Left renal cortex interstitium (tissue), 4 donors: ENCODE data around the gene MUC15. TPM values are rescaled to one million over a fixed set of nuclear protein-coding genes. Genes with fewer than 3 reads are reported as not detected.

ENCODE experiments used
- polyA plus RNA-seq, 4 donors: library from polyadenylated mRNA; unstranded; fragments of 120-200 nt; gene quantifications; one replicate each; pipeline ENCODE4 v1.2.1, GENCODE V29; 2013; ENCODE audit not compliant: insufficient read length in 4 of 4

The MUC15 gene
- polyA plus RNA-seq, 4 donors: 2.4 to 5.7 (median 2.9) TPM

Other genes starting within 250 kb of the MUC15 start
- gene ANO3, start 240.1 kb downstream of the MUC15 start, polyA plus RNA-seq: 1 to 10 TPM; 2.6 to 3.8 (median 3.4) TPM
- 10 to 100 TPM; 34.7 to 63.3 (median 52.8) TPM for gene SLC5A12, start 149.8 kb upstream of the MUC15 start, polyA plus RNA-seq